NB4 (cell line): ENCODE measurements around the gene IFI30.

ENCODE experiments used
- DNase-seq: peaks from one replicate; pipeline ENCODE4 v3.0.0; 2010; ENCODE audit warnings: low read depth
- H3K4me3 ChIP-seq: one replicate; pipeline ENCODE4 v1.5.1; 2011; ENCODE audit warnings: mild to moderate bottlenecking, low read depth, low read length, moderate library complexity
- MYC ChIP-seq: IDR thresholded peaks from 2 replicates; pipeline ENCODE4 v1.6.1; 2011; ENCODE audit warnings: low read depth, low read length
- POLR2A ChIP-seq: IDR thresholded peaks from 2 replicates; pipeline ENCODE4 v1.6.1; 2011; ENCODE audit warnings: mild to moderate bottlenecking; ENCODE audit not compliant: insufficient read length; ENCODE audit errors: extremely low read depth
- TF ChIP-seq, protein P1 (sequence below): IDR thresholded peaks from one replicate; pipeline ENCODE4 v1.5.1; 2012; ENCODE audit warnings: low read depth, low read length
- TF ChIP-seq, protein P2 (sequence below): IDR thresholded peaks from 2 replicates; pipeline ENCODE4 v1.6.1; 2011; ENCODE audit warnings: low read depth, low read length

The IFI30 gene

DNA sequence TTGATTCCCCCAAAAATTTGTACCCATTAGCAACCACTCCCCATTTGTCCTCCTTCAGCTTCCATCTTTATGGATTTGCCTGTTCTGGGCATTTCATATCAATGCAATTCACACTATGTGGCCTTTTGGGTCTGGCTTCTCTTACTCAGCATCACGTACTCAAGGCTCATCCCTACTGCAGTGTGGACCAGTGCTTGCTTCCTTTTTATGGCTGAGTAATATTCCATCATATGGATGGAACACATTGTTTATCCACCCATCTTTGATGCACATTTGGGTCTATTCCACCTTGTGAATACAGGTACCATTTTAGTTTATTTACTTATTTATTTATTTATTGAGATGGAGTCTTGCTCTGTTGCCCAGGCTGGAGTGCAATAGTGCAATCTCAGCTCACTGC, 33.1 kb upstream of the IFI30 start:
- DNase-seq = no peak
- H3K4me3 ChIP-seq = no peak overlapping the region
- TF ChIP-seq, protein P1, sequence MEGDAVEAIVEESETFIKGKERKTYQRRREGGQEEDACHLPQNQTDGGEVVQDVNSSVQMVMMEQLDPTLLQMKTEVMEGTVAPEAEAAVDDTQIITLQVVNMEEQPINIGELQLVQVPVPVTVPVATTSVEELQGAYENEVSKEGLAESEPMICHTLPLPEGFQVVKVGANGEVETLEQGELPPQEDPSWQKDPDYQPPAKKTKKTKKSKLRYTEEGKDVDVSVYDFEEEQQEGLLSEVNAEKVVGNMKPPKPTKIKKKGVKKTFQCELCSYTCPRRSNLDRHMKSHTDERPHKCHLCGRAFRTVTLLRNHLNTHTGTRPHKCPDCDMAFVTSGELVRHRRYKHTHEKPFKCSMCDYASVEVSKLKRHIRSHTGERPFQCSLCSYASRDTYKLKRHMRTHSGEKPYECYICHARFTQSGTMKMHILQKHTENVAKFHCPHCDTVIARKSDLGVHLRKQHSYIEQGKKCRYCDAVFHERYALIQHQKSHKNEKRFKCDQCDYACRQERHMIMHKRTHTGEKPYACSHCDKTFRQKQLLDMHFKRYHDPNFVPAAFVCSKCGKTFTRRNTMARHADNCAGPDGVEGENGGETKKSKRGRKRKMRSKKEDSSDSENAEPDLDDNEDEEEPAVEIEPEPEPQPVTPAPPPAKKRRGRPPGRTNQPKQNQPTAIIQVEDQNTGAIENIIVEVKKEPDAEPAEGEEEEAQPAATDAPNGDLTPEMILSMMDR = no peak
- no peak for TF ChIP-seq POLR2A

DNA sequence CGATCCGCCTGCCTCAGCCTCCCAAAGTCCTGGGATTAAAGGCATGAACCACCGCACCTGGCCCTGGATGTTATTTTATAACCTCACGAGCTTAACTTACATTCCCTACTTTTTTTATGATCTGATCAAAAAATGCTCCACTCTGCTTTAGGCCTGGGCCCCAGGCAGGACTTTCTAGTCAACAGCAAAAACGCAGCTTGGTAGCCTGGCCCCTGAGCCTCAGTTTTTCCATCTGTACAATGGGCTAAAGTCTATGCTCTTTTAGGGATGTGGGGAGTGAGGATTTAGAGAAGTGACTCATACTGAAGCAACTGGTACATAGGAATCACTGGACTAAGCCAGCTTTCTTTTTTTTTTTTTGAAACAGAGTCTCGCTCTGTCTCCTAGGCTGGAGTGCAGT, 32.6 kb upstream of the IFI30 start:
- TF ChIP-seq, protein P1 = no peak
- TF ChIP-seq POLR2A = no peak
- TF ChIP-seq, protein P2, sequence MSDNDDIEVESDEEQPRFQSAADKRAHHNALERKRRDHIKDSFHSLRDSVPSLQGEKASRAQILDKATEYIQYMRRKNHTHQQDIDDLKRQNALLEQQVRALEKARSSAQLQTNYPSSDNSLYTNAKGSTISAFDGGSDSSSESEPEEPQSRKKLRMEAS = no peak
- TF ChIP-seq MYC = no peak
- no peak for DNase-seq
- no peak overlapping the region for H3K4me3 ChIP-seq

DNA sequence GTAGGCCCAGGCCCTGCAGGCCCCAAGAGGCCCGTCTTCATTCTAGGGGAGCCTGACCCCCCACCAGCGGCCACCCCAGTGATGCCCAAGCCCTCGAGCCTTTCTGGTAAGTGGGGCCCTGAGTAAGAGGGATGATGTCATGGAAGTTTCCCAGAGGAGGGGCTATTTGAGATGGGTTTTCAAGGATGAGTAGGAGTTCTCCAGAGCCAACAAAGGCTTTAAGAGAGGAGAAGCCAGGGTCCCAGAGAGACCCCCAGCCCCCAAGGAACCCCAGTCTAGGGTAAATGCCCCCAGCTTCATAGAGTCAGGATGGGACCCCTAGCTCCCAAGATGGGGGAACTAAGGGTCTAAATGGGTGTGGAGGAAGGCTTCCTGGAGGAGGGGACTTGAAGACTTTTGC, 29.7 kb upstream of the IFI30 start:
- DNase-seq = no peak
- H3K4me3 ChIP-seq = no peak overlapping the region
- TF ChIP-seq MYC (no peak), POLR2A (no peak)
- TF ChIP-seq, protein P1 = no peak
- TF ChIP-seq, protein P2 = no peak

DNA sequence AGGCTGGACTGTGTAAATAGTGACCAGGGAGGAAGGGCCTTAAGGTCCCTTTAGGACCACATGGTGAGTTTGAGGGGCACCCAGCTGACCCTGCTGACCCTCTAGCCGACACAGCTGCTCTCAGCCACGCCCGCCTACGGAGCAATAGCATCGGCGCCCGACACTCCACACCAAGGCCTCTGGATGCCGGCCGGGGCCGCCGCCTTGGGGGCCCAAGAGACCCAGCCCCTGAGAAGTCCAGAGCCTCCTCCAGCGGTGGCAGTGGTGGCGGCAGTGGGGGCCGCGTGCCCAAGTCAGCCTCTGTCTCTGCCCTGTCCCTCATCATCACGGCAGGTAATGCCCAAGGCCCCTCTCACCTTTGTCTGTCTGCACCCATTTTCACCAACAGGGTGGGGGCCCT, 29.3 kb upstream of the IFI30 start:
- no peak for DNase-seq
- TF ChIP-seq, protein P1 = no peak
- TF ChIP-seq MYC = no peak
- TF ChIP-seq, protein P2 = no peak
- TF ChIP-seq POLR2A = no peak
- H3K4me3 ChIP-seq = no peak overlapping the region

DNA sequence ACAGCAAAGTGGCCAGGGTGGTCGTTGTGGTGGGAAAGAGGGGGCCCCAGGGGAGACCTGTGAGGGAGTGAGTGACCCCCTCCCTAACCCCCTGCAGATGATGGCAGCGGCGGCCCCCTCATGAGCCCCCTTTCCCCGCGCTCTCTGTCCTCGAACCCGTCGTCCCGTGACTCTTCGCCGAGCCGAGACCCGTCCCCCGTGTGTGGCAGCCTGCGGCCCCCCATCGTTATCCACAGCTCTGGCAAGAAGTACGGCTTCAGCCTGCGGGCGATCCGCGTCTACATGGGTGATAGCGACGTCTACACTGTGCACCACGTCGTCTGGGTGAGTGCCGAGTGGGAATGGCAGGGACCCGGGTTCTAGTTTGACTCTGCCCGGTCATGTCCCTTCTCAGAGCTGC, 28.7 kb upstream of the IFI30 start:
- no peak for DNase-seq
- TF ChIP-seq POLR2A (no peak), MYC (no peak)
- TF ChIP-seq, protein P2 = no peak
- TF ChIP-seq, protein P1 = no peak
- no peak overlapping the region for H3K4me3 ChIP-seq

DNA sequence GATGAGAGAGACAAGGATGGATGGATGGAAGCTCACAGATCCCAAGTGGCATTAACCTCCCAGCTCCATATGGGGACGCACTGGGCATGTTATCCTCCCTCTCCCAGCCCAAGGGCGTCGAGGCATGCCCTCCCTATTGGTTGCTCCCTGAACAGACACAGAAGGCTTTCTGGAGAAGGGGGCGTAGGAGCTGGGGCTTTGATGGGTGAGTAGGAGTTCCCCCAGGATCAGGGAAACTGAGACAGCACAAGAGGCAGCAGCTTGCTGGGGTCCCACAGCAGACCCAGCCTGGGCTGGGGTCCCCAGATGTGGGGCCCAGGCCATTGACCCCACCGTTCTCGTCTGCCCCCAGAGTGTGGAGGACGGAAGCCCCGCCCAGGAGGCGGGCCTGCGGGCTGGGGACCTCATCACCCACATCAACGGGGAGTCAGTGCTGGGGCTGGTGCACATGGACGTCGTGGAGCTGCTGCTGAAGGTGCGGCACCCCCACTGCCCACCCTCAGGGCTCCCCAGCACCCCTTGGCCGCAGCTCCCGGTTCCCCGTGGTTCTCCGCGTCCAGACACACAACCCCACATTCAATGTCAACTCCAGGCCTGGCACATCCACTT, 28.1 kb upstream of the IFI30 start:
- H3K4me3 ChIP-seq = no peak overlapping the region
- TF ChIP-seq MYC (no peak), POLR2A (no peak)
- TF ChIP-seq, protein P2 = no peak
- TF ChIP-seq, protein P1 = no peak
- no peak for DNase-seq
